A673 (cell line): Measurements from ENCODE around the gene COMMD8.

ENCODE experiments used
- EZH2 ChIP-seq: fragments of 200-600 bp; sonication (generic); IDR thresholded peaks from 2 replicates; pipeline ENCODE4 v1.6.1; 2017; ENCODE audit warnings: borderline replicate concordance, low read depth, mild to moderate bottlenecking, mixed read lengths, antibody characterized with exemption, low read length; ENCODE audit not compliant: poor library complexity, severe bottlenecking
- TF ChIP-seq, protein P1 (sequence below): fragments of 300-800, 200-600 bp; sonication (generic); conservative IDR thresholded peaks from 2 replicates; pipeline ENCODE4 v1.5.1; 2017; ENCODE audit warnings: low read depth, mild to moderate bottlenecking, antibody characterized with exemption, low read length, moderate library complexity, mixed read lengths

DNA sequence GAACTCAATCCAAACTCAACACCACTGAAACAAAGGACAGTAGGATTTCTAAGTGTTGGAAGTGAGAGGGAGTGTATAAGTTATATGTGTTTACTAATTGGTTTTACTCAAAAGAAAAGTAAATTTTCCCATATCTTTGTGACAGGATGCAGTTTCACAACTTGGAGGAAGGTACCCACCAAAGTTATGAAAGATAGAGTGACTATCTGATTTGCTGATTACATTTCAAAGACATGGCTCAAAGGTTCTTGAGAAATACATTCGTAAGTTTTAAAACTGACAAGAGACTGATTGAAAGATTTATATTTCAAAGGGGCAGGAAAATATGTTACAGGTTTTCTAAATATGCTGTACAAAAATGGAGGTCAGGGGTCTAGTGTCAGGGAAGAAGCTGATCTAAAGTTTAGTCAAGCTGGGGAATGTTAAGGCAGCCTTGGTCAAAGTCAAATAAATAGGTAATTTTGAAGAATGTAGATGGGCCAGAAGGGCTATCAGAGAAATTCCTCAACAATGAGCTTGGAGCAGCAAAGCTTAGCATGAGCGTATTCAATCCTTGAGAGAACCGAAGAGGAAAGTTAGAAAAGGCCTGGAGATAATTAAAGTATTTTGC is 9.7 kb upstream of the COMMD8 start:
- TF ChIP-seq EZH2, result no peak
- TF ChIP-seq, protein P1, sequence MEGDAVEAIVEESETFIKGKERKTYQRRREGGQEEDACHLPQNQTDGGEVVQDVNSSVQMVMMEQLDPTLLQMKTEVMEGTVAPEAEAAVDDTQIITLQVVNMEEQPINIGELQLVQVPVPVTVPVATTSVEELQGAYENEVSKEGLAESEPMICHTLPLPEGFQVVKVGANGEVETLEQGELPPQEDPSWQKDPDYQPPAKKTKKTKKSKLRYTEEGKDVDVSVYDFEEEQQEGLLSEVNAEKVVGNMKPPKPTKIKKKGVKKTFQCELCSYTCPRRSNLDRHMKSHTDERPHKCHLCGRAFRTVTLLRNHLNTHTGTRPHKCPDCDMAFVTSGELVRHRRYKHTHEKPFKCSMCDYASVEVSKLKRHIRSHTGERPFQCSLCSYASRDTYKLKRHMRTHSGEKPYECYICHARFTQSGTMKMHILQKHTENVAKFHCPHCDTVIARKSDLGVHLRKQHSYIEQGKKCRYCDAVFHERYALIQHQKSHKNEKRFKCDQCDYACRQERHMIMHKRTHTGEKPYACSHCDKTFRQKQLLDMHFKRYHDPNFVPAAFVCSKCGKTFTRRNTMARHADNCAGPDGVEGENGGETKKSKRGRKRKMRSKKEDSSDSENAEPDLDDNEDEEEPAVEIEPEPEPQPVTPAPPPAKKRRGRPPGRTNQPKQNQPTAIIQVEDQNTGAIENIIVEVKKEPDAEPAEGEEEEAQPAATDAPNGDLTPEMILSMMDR, result no peak
